ENCODE data around the gene MLIP.

The MLIP gene

GRCh38 chr6:54282186-54282585 is 170.9 kb downstream of the MLIP start:
- DNase-seq (ENCODE audit: low spot score), result peak; percentile 58

- no peak for DNase-seq (ENCODE audit: low spot score)
Measured at GRCh38 chr6:54284161-54284860, 173.1 kb downstream of the MLIP start.

GRCh38 chr6:54285595-54285994 is 174.4 kb downstream of the MLIP start:
- peak; percentile 13 for DNase-seq (ENCODE audit: low spot score)

- peak; percentile 25 for DNase-seq (ENCODE audit: low spot score)
Measured at GRCh38 chr6:54286141-54286540, 174.9 kb downstream of the MLIP start.

GRCh38 chr6:54288474-54288873 is 177.2 kb downstream of the MLIP start:
- no peak for DNase-seq (ENCODE audit: low spot score)

GRCh38 chr6:54289426-54289825 is 178.2 kb downstream of the MLIP start:
- DNase-seq (ENCODE audit: low spot score), result no peak

- DNase-seq (ENCODE audit: low spot score), result peak; percentile 40
Measured at GRCh38 chr6:54291146-54291545, 179.9 kb downstream of the MLIP start.

GRCh38 chr6:54291738-54292137 is 180.5 kb downstream of the MLIP start:
- peak; percentile 11 for DNase-seq (ENCODE audit: low spot score)

GRCh38 chr6:54294965-54295532 is 183.8 kb downstream of the MLIP start:
- no peak for DNase-seq (ENCODE audit: low spot score)

GRCh38 chr6:54299542-54300269 is 188.5 kb downstream of the MLIP start:
- DNase-seq (ENCODE audit: low spot score), result peak; percentile 57

GRCh38 chr6:54301770-54302169 is 190.5 kb downstream of the MLIP start:
- DNase-seq (ENCODE audit: low spot score), result no peak

GRCh38 chr6:54307439-54307910 is 196.2 kb downstream of the MLIP start:
- no peak for DNase-seq (ENCODE audit: low spot score)

- no peak for DNase-seq (ENCODE audit: low spot score)
Measured at GRCh38 chr6:54308289-54308985, 197.2 kb downstream of the MLIP start, which contains the start of gene TINAG. TINAG (plus strand) TSS chr6:54308441; CDS start chr6:54308551, 110 bp downstream.

- DNase-seq (ENCODE audit: low spot score), result no peak
Measured at GRCh38 chr6:54308986-54309315, 197.7 kb downstream of the MLIP start.

GRCh38 chr6:54310377-54311152 is 199.3 kb downstream of the MLIP start:
- no peak for DNase-seq (ENCODE audit: low spot score)

GRCh38 chr6:54315656-54316055 is 204.4 kb downstream of the MLIP start:
- DNase-seq (ENCODE audit: low spot score), result no peak
